ENCODE measurements around the gene MAD2L1BP. TPM values are rescaled to one million over a fixed set of nuclear protein-coding genes. Genes with fewer than 3 reads are reported as not detected.
A peak's percentile ranks its signal among the peaks of the same experiment; 100 is the strongest.
"Not testable (repeated sequence)": the region's sequence is repeated elsewhere in the genome, so short reads cannot be mapped to it uniquely, and the experiment has no call there.

The MAD2L1BP gene
- total RNA-seq, 1 donor from 2014 or later: 9.8 TPM

- no peak for DNase-seq (ENCODE audit: low spot score)
- ATAC-seq: no peak
Measured at GRCh38 chr6:43625393-43625992, 10.1 kb upstream of the MAD2L1BP start.

GRCh38 chr6:43627008-43627825 lies 8.4 kb upstream of the MAD2L1BP start:
- no peak for ATAC-seq
- DNase-seq (ENCODE audit: low spot score): peak; percentile 62

- ATAC-seq (no peak), DNase-seq (ENCODE audit: low spot score) (peak; percentile 58)
Measured at GRCh38 chr6:43628393-43629103, 7.1 kb upstream of the MAD2L1BP start.

- ATAC-seq (peak; percentile 86), DNase-seq (ENCODE audit: low spot score) (peak; percentile 99)
Measured at GRCh38 chr6:43629104-43629504, 6.5 kb upstream of the MAD2L1BP start, which contains the start of gene GTPBP2. Gene GTPBP2, minus strand, starts transcription at chr6:43629264. Its CDS starts 102 bp downstream, at chr6:43629162.

- peak; percentile 97 for DNase-seq (ENCODE audit: low spot score)
- ATAC-seq: peak; percentile 84
Measured at GRCh38 chr6:43629505-43630300, 5.9 kb upstream of the MAD2L1BP start.

- DNase-seq (ENCODE audit: low spot score) (no peak), ATAC-seq (no peak)
Measured at GRCh38 chr6:43630980-43631619, 4.5 kb upstream of the MAD2L1BP start.

- DNase-seq (ENCODE audit: low spot score); ATAC-seq: not testable (repeated sequence)
Measured at GRCh38 chr6:43633002-43633401, 2.6 kb upstream of the MAD2L1BP start.

- DNase-seq (ENCODE audit: low spot score): no peak
- ATAC-seq: no peak
Measured at GRCh38 chr6:43634702-43635303, 837 bp upstream of the MAD2L1BP start.

GRCh38 chr6:43636308-43636659 lies 644 bp downstream of the MAD2L1BP start:
- no peak for DNase-seq (ENCODE audit: low spot score)
- peak; percentile 3 for ATAC-seq

GRCh38 chr6:43639984-43640800 lies 4.6 kb downstream of the MAD2L1BP start:
- DNase-seq (ENCODE audit: low spot score) (no peak), ATAC-seq (no peak)

- DNase-seq (ENCODE audit: low spot score) (no peak), ATAC-seq (peak; percentile 67)
Measured at GRCh38 chr6:43644940-43645612, 9.4 kb downstream of the MAD2L1BP start, which contains the start of gene RSPH9. Gene RSPH9, plus strand, starts transcription at chr6:43645036. Its CDS starts 63 bp downstream, at chr6:43645099.

- ATAC-seq (no peak), DNase-seq (ENCODE audit: low spot score) (no peak)
Measured at GRCh38 chr6:43645613-43645964, 9.9 kb downstream of the MAD2L1BP start.

- DNase-seq (ENCODE audit: low spot score): no peak
- ATAC-seq: no peak
Measured at GRCh38 chr6:43647613-43648012, 12.0 kb downstream of the MAD2L1BP start.

- ATAC-seq (no peak), DNase-seq (ENCODE audit: low spot score) (no peak)
Measured at GRCh38 chr6:43648248-43648647, 12.6 kb downstream of the MAD2L1BP start.

GRCh38 chr6:43652822-43653221 lies 17.2 kb downstream of the MAD2L1BP start:
- not testable (repeated sequence) for DNase-seq (ENCODE audit: low spot score); ATAC-seq

- no peak for ATAC-seq
Measured at GRCh38 chr6:43657221-43657802, 21.7 kb downstream of the MAD2L1BP start.

GRCh38 chr6:43658161-43658560 lies 22.5 kb downstream of the MAD2L1BP start:
- ATAC-seq (no peak), DNase-seq (ENCODE audit: low spot score) (no peak)

More at GRCh38 chr6:43657221-43657802, 21.7 kb downstream of the MAD2L1BP start:
- no peak for DNase-seq (ENCODE audit: low spot score)

GRCh38 chr6:43662948-43663347 lies 27.3 kb downstream of the MAD2L1BP start:
- DNase-seq (ENCODE audit: low spot score); ATAC-seq: not testable (repeated sequence)
